GM19438 (cell line): ENCODE measurements around the gene TSPAN31.

Experiments used
- ATAC-seq: cut with Tn5 transposase; IDR thresholded peaks from one replicate; pipeline ENCODE4 v1.9.1; 2021; ENCODE audit warnings: low read depth; ENCODE audit not compliant: unreplicated experiment

The TSPAN31 gene

GRCh38 chr12:57735198-57735855 lies 9.5 kb upstream of the TSPAN31 start:
- no peak for ATAC-seq

- no peak for ATAC-seq
These were observed 8.7 kb upstream of the TSPAN31 start for GRCh38 chr12:57735952-57736740.

GRCh38 chr12:57736741-57737466 lies 7.9 kb upstream of the TSPAN31 start:
- no peak for ATAC-seq

GRCh38 chr12:57737467-57738460 lies 7.1 kb upstream of the TSPAN31 start:
- ATAC-seq: no peak

GRCh38 chr12:57738661-57739237 lies 6.1 kb upstream of the TSPAN31 start, which contains the start of gene AGAP2:
Gene AGAP2 (minus strand): TSS chr12:57738742. CDS start chr12:57738246, 496 bp downstream.
- ATAC-seq: no peak

- ATAC-seq: no peak
These were observed 5.5 kb upstream of the TSPAN31 start for GRCh38 chr12:57739387-57739786.

GRCh38 chr12:57739914-57740538 lies 4.8 kb upstream of the TSPAN31 start:
- no peak for ATAC-seq

GRCh38 chr12:57740656-57741412 lies 4.0 kb upstream of the TSPAN31 start:
- ATAC-seq: peak; percentile 42

GRCh38 chr12:57741413-57741789 lies 3.4 kb upstream of the TSPAN31 start:
- no peak for ATAC-seq

- ATAC-seq: peak; percentile 45
These were observed 2.7 kb upstream of the TSPAN31 start for GRCh38 chr12:57741844-57742738.

GRCh38 chr12:57743769-57744168 lies 1.1 kb upstream of the TSPAN31 start:
- no peak for ATAC-seq

- peak; percentile 32 for ATAC-seq
These were observed 554 bp upstream of the TSPAN31 start for GRCh38 chr12:57744194-57744776.

GRCh38 chr12:57745485-57745881 lies 644 bp downstream of the TSPAN31 start:
- no peak for ATAC-seq

GRCh38 chr12:57746025-57746424 lies 1.2 kb downstream of the TSPAN31 start:
- ATAC-seq: no peak

GRCh38 chr12:57749061-57749460 lies 4.2 kb downstream of the TSPAN31 start:
- no peak for ATAC-seq

GRCh38 chr12:57750561-57751431 lies 6.0 kb downstream of the TSPAN31 start:
- no peak for ATAC-seq
